DMS79 treated with DMSO at 0.1 percent for 48 hours (cell line): Measurements from ENCODE around the gene LIPC.

ENCODE experiments used
- DNase-seq: peaks from one replicate; lab custom pipeline; 2025; lab: John Stamatoyannopoulos, UW

Gene LIPC

GRCh38 chr15:58431221-58432149 lies at the start of gene LIPC:
TSS of gene LIPC (plus strand) at chr15:58431991. CDS start at chr15:58432033, 42 bp downstream.
- DNase-seq: peak; percentile 20

DNA sequence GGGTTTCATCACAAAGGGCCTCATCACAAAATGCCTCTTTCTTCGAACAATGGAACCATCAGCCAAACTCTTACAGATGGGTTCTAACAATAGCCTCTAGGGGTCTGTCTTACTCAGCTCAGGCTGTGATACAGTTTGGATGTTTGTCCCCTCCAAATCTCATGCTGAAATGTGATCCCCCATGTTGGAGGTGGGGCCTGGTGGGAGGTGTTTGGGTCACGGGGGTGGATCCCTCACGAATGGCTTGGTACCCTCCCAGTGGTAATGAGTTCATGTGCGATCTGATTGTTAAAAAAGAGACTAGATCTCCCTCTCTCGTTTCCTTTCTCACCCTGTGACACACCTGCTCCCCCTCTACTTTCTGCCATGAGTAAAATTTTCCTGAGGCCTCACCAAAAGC lies 47.9 kb upstream of the LIPC start:
- no peak for DNase-seq

- no peak for DNase-seq
Observed at GRCh38 chr15:58384667-58385066, 47.1 kb upstream of the LIPC start.

DNA sequence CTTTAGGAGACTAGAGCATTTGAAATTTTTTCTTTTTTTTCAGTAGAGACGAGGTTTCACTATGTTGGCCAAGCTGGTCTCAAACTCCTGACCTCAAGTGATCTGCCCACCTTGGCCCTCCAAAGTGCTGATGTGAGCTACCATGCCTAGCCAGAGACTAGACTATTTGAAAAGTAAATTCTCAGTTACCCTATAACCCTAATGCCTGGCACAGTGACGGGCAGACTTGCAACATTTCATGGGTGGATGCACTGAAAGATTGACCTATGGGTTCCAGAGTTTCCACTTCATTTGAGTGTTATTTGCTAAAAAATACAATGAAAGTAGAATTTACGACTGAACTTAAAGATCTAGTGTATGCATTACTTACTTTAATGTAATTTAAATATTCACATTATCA lies 45.7 kb upstream of the LIPC start:
- no peak for DNase-seq

DNA sequence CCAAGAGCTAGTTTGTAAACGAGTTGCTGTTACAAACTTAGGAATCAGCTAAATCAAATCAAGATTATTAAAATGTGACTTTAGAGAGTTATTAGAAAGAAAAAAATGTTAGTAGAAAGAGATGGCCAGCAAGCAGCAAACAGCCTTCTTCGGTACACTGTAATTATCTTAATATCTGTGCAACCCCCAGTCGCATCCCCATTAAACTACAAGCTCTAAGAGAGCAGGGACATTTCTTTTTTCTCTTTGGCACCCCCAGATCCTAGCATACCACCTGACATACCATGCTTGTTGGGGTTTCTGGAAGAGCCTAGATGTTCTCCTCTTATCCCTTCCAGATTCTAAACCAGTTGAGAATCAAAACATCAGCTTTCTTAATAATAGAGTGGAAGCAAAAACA lies 45.1 kb upstream of the LIPC start:
- DNase-seq: no peak

- no peak for DNase-seq
Observed at GRCh38 chr15:58387130-58387529, 44.7 kb upstream of the LIPC start.

DNA sequence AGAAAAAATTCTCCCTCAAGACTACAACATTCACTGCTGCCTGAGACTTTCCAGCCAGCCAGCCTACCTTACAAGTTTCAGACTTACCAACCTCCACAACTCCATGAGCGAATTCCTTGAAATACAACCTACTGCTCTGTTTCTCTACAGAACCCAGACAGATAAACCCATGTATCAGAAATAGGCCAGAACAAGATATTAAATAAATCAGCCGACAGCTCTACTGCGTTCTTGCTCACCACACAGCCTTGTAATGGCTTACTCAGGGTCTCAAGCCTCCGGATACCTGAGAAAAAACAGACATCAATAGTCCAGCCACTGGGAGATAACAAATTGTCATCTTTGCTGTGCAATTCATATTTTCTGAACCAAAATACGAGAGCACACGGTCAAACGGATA lies 43.6 kb upstream of the LIPC start:
- no peak for DNase-seq

GRCh38 chr15:58390118-58390517 lies 41.7 kb upstream of the LIPC start:
- no peak for DNase-seq

GRCh38 chr15:58390655-58391054 lies 41.1 kb upstream of the LIPC start:
- no peak for DNase-seq

- no peak for DNase-seq
Observed at GRCh38 chr15:58391088-58391487, 40.7 kb upstream of the LIPC start.

DNA sequence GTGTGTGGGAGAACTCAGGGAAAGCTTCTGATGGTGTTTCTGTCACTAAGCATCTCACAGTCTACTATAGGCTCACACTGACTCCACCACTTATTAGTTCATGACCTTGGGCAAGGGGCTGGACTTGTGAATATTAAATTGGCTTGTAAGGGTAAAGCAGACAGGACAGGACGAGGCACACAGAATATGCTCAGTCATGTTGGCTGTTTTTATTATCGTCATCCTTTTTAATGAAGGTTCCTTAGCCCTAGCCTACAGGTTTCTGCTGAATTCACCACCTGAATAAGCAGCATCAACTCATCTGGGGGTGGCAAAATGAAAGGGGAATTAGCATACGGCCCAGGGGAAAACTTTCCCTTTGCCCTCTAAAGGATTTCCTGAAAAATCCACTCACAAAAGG lies 39.6 kb upstream of the LIPC start:
- no peak for DNase-seq

DNA sequence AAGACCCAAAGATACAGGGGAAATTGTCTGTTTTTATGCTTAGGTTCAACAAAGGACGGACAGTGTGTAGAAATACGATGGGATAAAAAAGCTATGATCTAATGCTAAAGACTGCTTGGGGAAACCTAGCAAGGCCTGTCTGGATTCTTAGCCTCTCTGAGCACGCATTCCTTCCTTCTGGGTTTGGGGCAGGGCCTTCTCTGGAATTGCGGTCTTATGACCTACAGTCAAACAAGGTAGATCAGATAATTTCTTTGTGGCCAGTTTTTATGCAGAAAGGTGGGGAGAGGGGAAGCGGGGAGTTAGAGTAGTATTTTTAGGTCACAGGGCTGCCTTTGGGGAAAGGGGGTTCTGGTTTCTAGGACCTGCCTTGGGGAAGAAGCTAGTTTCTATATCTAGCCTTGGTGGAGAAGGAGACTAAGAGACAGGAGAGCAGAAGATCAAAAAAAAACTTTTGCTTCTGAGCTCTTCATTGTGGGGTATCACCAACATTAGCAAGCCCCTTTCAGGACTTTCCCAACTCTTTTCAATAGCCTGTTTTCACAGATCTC lies 39.1 kb upstream of the LIPC start:
- no peak for DNase-seq

GRCh38 chr15:58393241-58393662 lies 38.5 kb upstream of the LIPC start:
- peak; percentile 64 for DNase-seq

GRCh38 chr15:58396181-58396580 lies 35.6 kb upstream of the LIPC start:
- no peak for DNase-seq

DNA sequence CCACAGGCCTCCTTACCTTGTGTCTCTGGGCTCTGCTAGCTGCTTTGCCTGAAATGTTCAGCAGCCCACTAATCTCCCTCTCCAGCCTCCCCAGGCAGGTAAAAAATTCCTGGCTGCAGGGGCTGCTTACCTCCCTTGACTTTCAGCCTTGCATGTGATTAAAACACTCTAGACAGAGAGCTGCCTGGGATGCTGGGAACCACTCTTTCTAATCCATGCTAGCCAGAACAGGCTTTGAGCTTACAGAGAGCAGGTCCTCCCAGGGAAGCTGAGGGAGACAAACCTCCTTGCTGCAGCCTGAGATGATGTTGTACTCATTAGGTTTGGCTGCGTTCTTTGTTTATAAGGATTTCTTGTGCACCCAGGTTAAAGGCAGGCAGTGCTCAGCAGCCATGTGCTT lies 33.7 kb upstream of the LIPC start:
- DNase-seq: peak; percentile 14

DNA sequence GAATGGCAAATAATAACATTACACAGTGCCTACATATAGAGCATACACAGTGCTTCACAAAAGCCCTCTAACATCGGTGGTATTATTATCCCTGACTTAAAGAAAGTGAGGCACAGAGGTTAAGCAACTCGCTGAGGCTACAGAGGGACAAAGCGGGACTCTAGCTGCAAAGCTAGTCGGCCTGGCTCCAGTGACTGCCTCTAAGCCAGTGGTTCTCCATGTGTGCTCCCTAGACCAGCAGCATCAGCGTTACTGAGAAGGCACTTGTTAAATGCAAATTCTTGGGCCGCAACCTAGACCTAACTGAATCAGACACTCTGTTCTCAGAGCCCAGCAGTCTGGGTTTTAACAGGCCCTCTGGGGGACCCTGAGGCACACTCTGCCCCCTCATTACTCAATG lies 33.1 kb upstream of the LIPC start:
- DNase-seq: no peak

DNA sequence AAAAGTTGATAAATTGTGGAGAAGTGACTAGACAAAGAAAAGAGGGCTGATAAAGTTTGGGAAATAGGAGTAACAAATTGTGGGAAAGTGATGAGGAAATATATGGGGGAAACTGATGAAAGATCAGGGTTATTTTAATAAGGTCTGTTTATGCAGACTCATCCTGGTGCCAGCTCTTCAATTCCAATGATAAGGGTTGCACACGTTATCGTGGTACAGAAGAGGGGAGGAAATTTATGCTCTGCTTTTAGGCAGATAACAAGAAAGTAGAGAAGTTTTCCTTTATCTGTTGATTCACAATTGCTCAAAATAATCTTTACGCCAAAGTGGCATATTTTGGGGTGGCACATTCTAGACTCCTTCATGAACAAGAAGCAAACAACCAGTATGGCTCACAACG lies 32.1 kb upstream of the LIPC start:
- DNase-seq: no peak

DNA sequence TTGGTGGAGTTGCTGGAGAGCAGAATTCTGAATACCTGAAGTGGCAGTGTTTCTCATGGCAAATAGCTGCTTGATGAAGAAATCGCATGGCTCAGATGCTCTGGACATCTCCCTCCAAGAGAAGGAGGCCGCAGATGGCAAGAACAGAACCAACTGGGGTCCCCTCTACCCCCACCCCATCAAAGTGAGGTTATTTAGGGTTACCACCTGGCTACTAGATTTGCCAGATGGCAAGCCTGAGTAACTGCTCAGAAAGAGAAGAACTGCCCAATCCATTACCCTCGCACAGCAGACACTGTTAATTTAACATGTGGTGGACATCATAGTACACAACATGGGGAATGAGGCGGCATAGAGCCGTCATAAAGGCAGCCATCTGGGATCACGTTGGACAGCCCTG lies 30.5 kb upstream of the LIPC start:
- DNase-seq: no peak

GRCh38 chr15:58401991-58402649 lies 29.7 kb upstream of the LIPC start:
- no peak for DNase-seq

DNA sequence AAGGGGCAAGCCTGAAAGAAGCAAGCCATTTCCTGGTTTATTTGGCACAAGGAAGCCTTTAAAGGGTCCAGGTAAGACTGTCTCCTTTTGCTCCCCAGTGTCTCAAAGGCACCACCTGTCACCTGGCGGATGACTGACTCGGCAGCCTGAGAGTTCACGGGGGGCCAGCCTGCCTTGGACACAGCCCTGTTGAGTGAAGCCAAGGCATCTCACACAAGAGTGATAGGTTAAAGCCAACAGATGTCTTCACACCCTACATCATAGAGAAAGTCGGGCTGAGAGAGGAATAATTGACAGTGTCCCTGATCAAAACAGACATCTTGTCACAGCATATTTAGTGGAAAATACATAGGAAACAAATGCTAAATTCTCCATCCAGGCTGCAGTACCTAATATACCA lies 28.2 kb upstream of the LIPC start:
- no peak for DNase-seq

DNA sequence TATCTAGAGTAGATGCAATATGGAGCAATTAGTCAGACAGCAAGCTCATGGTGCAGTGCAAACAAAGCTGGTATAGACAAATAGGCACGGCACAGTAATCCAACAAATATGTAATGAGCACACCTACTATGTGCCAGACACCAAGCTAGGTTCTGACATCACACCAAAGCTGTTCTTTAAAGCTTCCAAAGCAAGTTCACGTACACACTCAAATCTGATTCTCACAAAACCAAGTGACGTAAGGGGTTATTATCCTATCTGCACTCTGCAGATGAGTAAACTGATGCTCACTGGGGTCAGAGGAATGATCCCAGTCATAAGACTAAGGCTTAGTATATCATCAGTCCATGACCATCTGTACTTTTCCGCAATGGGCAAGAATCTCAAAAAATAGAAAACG lies 27.8 kb upstream of the LIPC start:
- DNase-seq: no peak

DNA sequence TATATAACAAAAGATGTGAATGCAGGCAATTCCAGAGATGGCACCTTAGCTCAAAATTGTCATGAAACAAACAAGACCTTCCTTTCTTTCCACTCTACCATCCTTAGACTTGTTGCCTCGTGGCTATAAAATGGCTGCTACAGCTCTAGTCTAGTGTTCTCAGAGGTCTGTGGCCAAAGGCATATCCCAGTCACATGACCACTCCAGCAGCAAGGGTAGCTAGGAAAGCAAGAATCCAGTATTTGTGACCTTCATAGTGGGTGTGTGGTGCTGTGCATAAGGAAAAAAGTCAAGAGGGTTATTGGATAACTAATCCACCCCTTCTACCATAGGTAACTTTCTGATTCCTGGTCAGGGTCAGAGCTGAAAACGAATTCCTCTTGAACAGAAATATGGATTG lies 27.1 kb upstream of the LIPC start:
- DNase-seq: no peak

DNA sequence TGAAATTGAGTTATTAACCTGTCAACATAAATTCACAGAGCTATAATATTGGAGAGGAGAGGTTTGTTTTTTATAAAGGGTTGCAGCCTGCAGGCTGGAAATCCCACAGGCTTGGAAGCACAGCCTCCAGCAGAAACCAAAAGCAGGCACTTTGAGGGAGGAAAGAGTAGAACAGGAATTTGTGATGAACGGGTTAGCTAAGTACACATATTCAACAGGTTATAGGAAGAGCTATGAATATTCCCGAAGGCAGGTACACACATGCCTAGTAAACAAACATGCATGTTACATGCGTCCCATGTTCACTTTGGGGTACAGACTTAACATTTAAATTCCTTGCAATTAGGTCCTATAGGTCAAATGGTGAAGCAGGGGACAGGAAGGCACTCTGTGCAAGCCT lies 25.9 kb upstream of the LIPC start:
- no peak for DNase-seq
